GM23338 (cell line): ENCODE results near the gene KCNA2. TPM values are rescaled to one million over a fixed set of nuclear protein-coding genes. Genes with fewer than 3 reads are reported as not detected.

Experiments
- ATAC-seq: fragments of 200-7000 bp; cut with Tn5 transposase; 3 replicates; pipeline ENCODE4 v1.9.1; 2020
- DNase-seq: peaks from one replicate; pipeline ENCODE4 v3.0.0-alpha.2; 2015; ENCODE audit warnings: low spot score
- H2AFZ ChIP-seq: fragments of 200-600 bp; sonication (generic); 2 replicates; pipeline ENCODE4 v1.8.0; 2016; ENCODE audit warnings: antibody characterized with exemption, mild to moderate bottlenecking, moderate library complexity
- H3F3A ChIP-seq: fragments of 200-600 bp; sonication (generic); replicated peaks from 2 replicates; pipeline ENCODE4 v1.8.0; 2017; ENCODE audit warnings: antibody characterized with exemption, mixed run types, low read depth
- H3K27ac ChIP-seq: fragments of 200-600 bp; sonication (generic); 2 replicates; pipeline ENCODE4 v1.6.1; 2016; ENCODE audit warnings: low read depth
- H3K27me3 ChIP-seq: fragments of 200-600 bp; sonication (generic); 2 replicates; pipeline ENCODE4 v1.8.0; 2016; ENCODE audit warnings: mild to moderate bottlenecking, mixed run types, moderate library complexity; ENCODE audit not compliant: insufficient read depth
- H3K36me3 ChIP-seq: fragments of 200-600 bp; sonication (generic); 2 replicates; pipeline ENCODE4 v1.8.0; 2016; ENCODE audit warnings: mild to moderate bottlenecking; ENCODE audit not compliant: insufficient read depth
- H3K4me1 ChIP-seq: fragments of 200-600 bp; sonication (generic); 2 replicates; pipeline ENCODE4 v1.8.0; 2016; ENCODE audit warnings: mild to moderate bottlenecking, moderate library complexity; ENCODE audit not compliant: insufficient read depth
- H3K4me2 ChIP-seq: fragments of 200-600 bp; sonication (generic); 2 replicates; pipeline ENCODE4 v1.7.1; 2017; ENCODE audit warnings: mixed run types
- H3K4me3 ChIP-seq: fragments of 200-600 bp; sonication (generic); 2 replicates; pipeline ENCODE4 v1.6.1; 2016; ENCODE audit warnings: mixed run types
- H3K79me2 ChIP-seq: fragments of 200-600 bp; sonication (generic); replicated peaks from 2 replicates; pipeline ENCODE4 v1.8.0; 2017; ENCODE audit warnings: mild to moderate bottlenecking; ENCODE audit not compliant: insufficient read depth
- H3K9me2 ChIP-seq: fragments of 200-600 bp; sonication (generic); 2 replicates; pipeline ENCODE4 v1.8.0; 2017; ENCODE audit not compliant: insufficient read depth
- H4K20me1 ChIP-seq: fragments of 200-600 bp; sonication (generic); replicated peaks from 2 replicates; pipeline ENCODE4 v1.8.0; 2017; ENCODE audit warnings: mild to moderate bottlenecking; ENCODE audit not compliant: insufficient read depth
- H3K27ac Mint-ChIP-seq: 2 replicates; pipeline ENCODE4 v1.8.0; 2020; ENCODE audit warnings: inconsistent platforms, mild to moderate bottlenecking, moderate library complexity, mixed read lengths
- H3K27me3 Mint-ChIP-seq: 3 replicates; pipeline ENCODE4 v1.8.0; 2022; ENCODE audit warnings: low read depth, mild to moderate bottlenecking, moderate library complexity, mixed read lengths, inconsistent platforms; ENCODE audit not compliant: insufficient read depth, poor library complexity
- H3K36me3 Mint-ChIP-seq: 3 replicates; pipeline ENCODE4 v1.8.0; 2021; ENCODE audit warnings: low read depth, mild to moderate bottlenecking, inconsistent platforms, moderate library complexity, mixed read lengths
- H3K4me1 Mint-ChIP-seq: 3 replicates; pipeline ENCODE4 v1.8.0; 2020; ENCODE audit warnings: mild to moderate bottlenecking, inconsistent platforms, mixed read lengths
- H3K4me3 Mint-ChIP-seq: 3 replicates; pipeline ENCODE4 v1.8.0; 2021; ENCODE audit warnings: moderate library complexity, mild to moderate bottlenecking, inconsistent platforms, mixed read lengths
- H3K9me3 Mint-ChIP-seq: 3 replicates; pipeline ENCODE4 v1.8.0; 2020; ENCODE audit warnings: moderate library complexity, mild to moderate bottlenecking, inconsistent platforms, mixed read lengths
- EZH2 ChIP-seq: fragments of 200-600 bp; sonication (generic); IDR thresholded peaks from one replicate; pipeline ENCODE4 v1.8.0; 2017; ENCODE audit warnings: antibody characterized with exemption, mild to moderate bottlenecking, low read depth; ENCODE audit not compliant: unreplicated experiment
- EZH2phosphoT487 ChIP-seq: fragments of 200-600 bp; sonication (generic); IDR thresholded peaks from one replicate; pipeline ENCODE4 v1.8.1; 2018; ENCODE audit warnings: antibody characterized with exemption; ENCODE audit not compliant: unreplicated experiment
- NANOG ChIP-seq: IDR thresholded peaks from 2 replicates; pipeline ENCODE4 v1.6.1; 2016; ENCODE audit warnings: antibody characterized with exemption, borderline replicate concordance
- STAT1 ChIP-seq: IDR thresholded peaks from one replicate; pipeline ENCODE4 v1.6.1; 2016; ENCODE audit warnings: antibody characterized with exemption; ENCODE audit not compliant: unreplicated experiment
- ZNF114 ChIP-seq: fragments of 250-450 bp; sonication (Bioruptor Pico); IDR thresholded peaks from 2 replicates; pipeline ENCODE4 v1.5.0; 2020; ENCODE audit warnings: mild to moderate bottlenecking, moderate library complexity
- ZNF331 ChIP-seq: fragments of 250-450 bp; sonication (Bioruptor Pico); IDR thresholded peaks from 2 replicates; pipeline ENCODE4 v1.5.0; 2020; ENCODE audit warnings: low read depth, mild to moderate bottlenecking, moderate library complexity
- ZNF462 ChIP-seq: fragments of 250-450 bp; sonication (Bioruptor Pico); IDR thresholded peaks from 2 replicates; pipeline ENCODE4 v1.5.0; 2020; ENCODE audit warnings: mild to moderate bottlenecking, moderate library complexity
- polyA plus RNA-seq: library from polyadenylated mRNA; unstranded; fragments of >200 nt; fragmentation: Nextera tagmentation; extraction: Ambion mirVana; gene quantifications from 2 replicates; pipeline ENCODE4 v1.2.1, GENCODE V29; 2016
- total RNA-seq: library from RNA; depleted of rRNA; stranded (reverse); fragments of >200 nt; shearing (Covaris generic); gene quantifications from 2 replicates; pipeline ENCODE4 v1.2.3, GENCODE V29; 2014
- TF ChIP-seq, protein P1 (sequence below): IDR thresholded peaks from 2 replicates; pipeline ENCODE4 v1.6.1; 2016; ENCODE audit warnings: antibody characterized with exemption

KCNA2 gene
- total and polyA plus RNA-seq, 2 experiments from 2014 or later: 0.11 to 1.5 TPM

DNA sequence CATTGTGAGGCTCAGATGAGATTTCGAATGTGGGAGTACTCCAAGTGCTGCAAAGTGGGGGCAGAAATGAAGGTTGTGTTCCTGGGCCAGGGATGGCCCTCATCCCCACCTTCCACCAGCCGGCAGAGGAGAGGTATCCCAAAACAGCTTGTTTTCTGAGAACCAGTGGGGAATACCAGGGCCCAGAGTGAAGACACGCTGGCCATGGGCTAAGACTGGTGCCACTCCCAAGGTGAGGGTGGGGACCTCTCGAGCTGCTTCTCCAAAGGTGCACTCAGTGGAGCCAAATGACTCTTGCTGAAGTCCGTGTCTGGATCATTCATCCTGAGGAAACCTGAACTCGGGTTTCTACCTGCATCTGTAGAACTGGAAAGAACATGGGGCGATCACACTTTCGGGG, 22.1 kb downstream of the KCNA2 start (continued):
- TF ChIP-seq EZH2phosphoT487: no peak
- TF ChIP-seq, protein P1, sequence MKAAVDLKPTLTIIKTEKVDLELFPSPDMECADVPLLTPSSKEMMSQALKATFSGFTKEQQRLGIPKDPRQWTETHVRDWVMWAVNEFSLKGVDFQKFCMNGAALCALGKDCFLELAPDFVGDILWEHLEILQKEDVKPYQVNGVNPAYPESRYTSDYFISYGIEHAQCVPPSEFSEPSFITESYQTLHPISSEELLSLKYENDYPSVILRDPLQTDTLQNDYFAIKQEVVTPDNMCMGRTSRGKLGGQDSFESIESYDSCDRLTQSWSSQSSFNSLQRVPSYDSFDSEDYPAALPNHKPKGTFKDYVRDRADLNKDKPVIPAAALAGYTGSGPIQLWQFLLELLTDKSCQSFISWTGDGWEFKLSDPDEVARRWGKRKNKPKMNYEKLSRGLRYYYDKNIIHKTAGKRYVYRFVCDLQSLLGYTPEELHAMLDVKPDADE: no peak

- DNase-seq (no peak), ATAC-seq (no peak)
- Mint-ChIP-seq H3K27me3 (peaks cover 26% of the 10 kb centered on the region), H3K9me3 (peaks cover 6% of the 10 kb centered on the region; the same call in 2 of the 3 replicates), H3K27ac (no peak overlapping the region), H3K4me3 (no peak overlapping the region), H3K36me3 (no peaks in the 10 kb centered on the region), H3K4me1 (no peaks in the 10 kb centered on the region)
- TF ChIP-seq NANOG: no peak
- no peak for TF ChIP-seq ZNF114 (CRISPR knock-in tag)
- TF ChIP-seq ZNF331 (CRISPR knock-in tag): no peak
- no peak for TF ChIP-seq STAT1
- TF ChIP-seq EZH2phosphoT487: no peak
- TF ChIP-seq EZH2: no peak
- no peak for TF ChIP-seq ZNF462 (CRISPR knock-in tag)
- TF ChIP-seq, protein P1: no peak
- no peaks in the 10 kb centered on the region for H3F3A ChIP-seq
- no peak overlapping the region for H3K27ac ChIP-seq
- no peaks in the 10 kb centered on the region for H3K4me1 ChIP-seq
- H3K36me3 ChIP-seq: no peaks in the 10 kb centered on the region
- no peaks in the 10 kb centered on the region; the same call in 1 of the 2 replicates for H3K9me2 ChIP-seq
- H3K27me3 ChIP-seq: peaks cover 38% of the 10 kb centered on the region
- H3K4me3 ChIP-seq: no peak overlapping the region
- no peak overlapping the region for H3K4me2 ChIP-seq
- no peaks in the 10 kb centered on the region for H4K20me1 ChIP-seq
- H2AFZ ChIP-seq: no peak overlapping the region
- H3K79me2 ChIP-seq: no peaks in the 10 kb centered on the region
These were observed 22.7 kb downstream of the KCNA2 start for GRCh38 chr1:110583505-110583904.
